Activated CD8-positive, alpha-beta memory T cell treated with anti-CD3 and anti-CD28 coated beads for 1 hour (primary cell): ENCODE data around the gene ARMH3.

Experiments used
- DNase-seq, 2 donors: peaks; one replicate each; pipeline ENCODE4 v3.0.0-alpha.2; 2020; ENCODE audit warnings: low read depth in 1 of 2; ENCODE audit errors: extremely low read depth in 1 of 2

Gene ARMH3

GRCh38 chr10:101816376-101816775 lies 239.6 kb downstream of the ARMH3 start:
- DNase-seq: no peak

GRCh38 chr10:101814466-101815071 lies 241.4 kb downstream of the ARMH3 start:
- DNase-seq: no peak

- no peak for DNase-seq
Observed at GRCh38 chr10:101812606-101813005, 243.4 kb downstream of the ARMH3 start.

- no peak for DNase-seq
Observed at GRCh38 chr10:101807158-101807557, 248.8 kb downstream of the ARMH3 start.

- DNase-seq: no peak
Observed at GRCh38 chr10:101803511-101803910, 252.5 kb downstream of the ARMH3 start.

GRCh38 chr10:101797403-101798059 lies 258.4 kb downstream of the ARMH3 start:
- DNase-seq: no peak
